IPS-15b (cell line): ENCODE data around the gene KCNAB2.

Experiments
- H3K27me3 ChIP-seq: one replicate; pipeline ENCODE4 v1.6.1; 2013; ENCODE audit warnings: low read length; ENCODE audit not compliant: control insufficient read depth, insufficient read depth
- H3K36me3 ChIP-seq: one replicate; pipeline ENCODE4 v1.6.1; 2013; ENCODE audit warnings: low read length; ENCODE audit not compliant: control insufficient read depth, insufficient read depth
- H3K4me1 ChIP-seq: one replicate; pipeline ENCODE4 v1.6.1; 2013; ENCODE audit warnings: mild to moderate bottlenecking, low read length; ENCODE audit not compliant: control insufficient read depth, insufficient read depth
- H3K4me3 ChIP-seq: one replicate; pipeline ENCODE4 v1.5.1; 2013; ENCODE audit warnings: low read depth, low read length
- H3K9ac ChIP-seq: one replicate; pipeline ENCODE4 v1.6.1; 2013; ENCODE audit warnings: low read depth, mild to moderate bottlenecking, low read length
- H3K9me3 ChIP-seq: one replicate; pipeline ENCODE4 v1.6.1; 2013; ENCODE audit warnings: mild to moderate bottlenecking, low read length; ENCODE audit not compliant: control insufficient read depth, insufficient read depth

The KCNAB2 gene

GRCh38 chr1:6148497-6149241, 103.0 kb downstream of the KCNAB2 start:
- no peak overlapping the region for H3K9ac ChIP-seq
- H3K27me3 ChIP-seq, result peaks cover 21% of the 10 kb centered on the region
- H3K4me1 ChIP-seq, result peaks cover 2% of the 10 kb centered on the region
- H3K4me3 ChIP-seq, result peak overlapping the region; percentile 52
- H3K36me3 ChIP-seq, result no peaks in the 10 kb centered on the region
- no peaks in the 10 kb centered on the region for H3K9me3 ChIP-seq

GRCh38 chr1:6149597-6149996, 103.9 kb downstream of the KCNAB2 start:
- H3K4me3 ChIP-seq, result no peak overlapping the region
- peaks cover 21% of the 10 kb centered on the region for H3K27me3 ChIP-seq
- peaks cover 2% of the 10 kb centered on the region for H3K4me1 ChIP-seq
- no peaks in the 10 kb centered on the region for H3K36me3 ChIP-seq
- H3K9ac ChIP-seq, result no peak overlapping the region
- H3K9me3 ChIP-seq, result no peaks in the 10 kb centered on the region

- Histone ChIP-seq H3K36me3 (no peaks in the 10 kb centered on the region), H3K27me3 (peaks cover 21% of the 10 kb centered on the region), H3K4me3 (no peak overlapping the region)
Observed at GRCh38 chr1:6150006-6150938, 104.6 kb downstream of the KCNAB2 start.

More at GRCh38 chr1:6150006-6150938, 104.6 kb downstream of the KCNAB2 start:
- no peaks in the 10 kb centered on the region for H3K9me3 ChIP-seq
- no peak overlapping the region for H3K9ac ChIP-seq
- peaks cover 2% of the 10 kb centered on the region for H3K4me1 ChIP-seq
